Measurements from ENCODE around the gene WDSUB1. TPM values are rescaled to one million over a fixed set of nuclear protein-coding genes. Genes with fewer than 3 reads are reported as not detected.
A peak's percentile ranks its signal among the peaks of the same experiment; 100 is the strongest.

The WDSUB1 gene
- total RNA-seq, 1 donor from 2014 or later, result 10.8 TPM

GRCh38 chr2:159270744-159271379 lies 15.6 kb downstream of the WDSUB1 start:
- ATAC-seq (ENCODE audit: poor library complexity) (no peak), DNase-seq (no peak)
- intact Hi-C loops (cut with DNase I), result no loop called here

- DNase-seq (no peak), ATAC-seq (ENCODE audit: poor library complexity) (no peak)
- intact Hi-C loops (cut with DNase I), result no loop called here
These were observed 18.6 kb downstream of the WDSUB1 start for GRCh38 chr2:159267921-159268320.

GRCh38 chr2:159266554-159266953 lies 19.9 kb downstream of the WDSUB1 start:
- DNase-seq, result no peak
- no peak for ATAC-seq (ENCODE audit: poor library complexity)
- intact Hi-C loops (cut with DNase I), result no loop called here

GRCh38 chr2:159265171-159265576 lies 21.3 kb downstream of the WDSUB1 start:
- ATAC-seq (ENCODE audit: poor library complexity) (no peak), DNase-seq (no peak)
- intact Hi-C loops (cut with DNase I), result no loop called here

GRCh38 chr2:159262904-159263303 lies 23.6 kb downstream of the WDSUB1 start:
- DNase-seq (no peak), ATAC-seq (ENCODE audit: poor library complexity) (peak; percentile 94)
- intact Hi-C loops (cut with DNase I), result no loop called here

- intact Hi-C loops (cut with DNase I), result no loop called here
- ATAC-seq (ENCODE audit: poor library complexity), result peak; percentile 36
- DNase-seq, result no peak
These were observed 24.3 kb downstream of the WDSUB1 start for GRCh38 chr2:159262226-159262625.

- intact Hi-C loops (cut with DNase I), result no loop called here
- no peak for ATAC-seq (ENCODE audit: poor library complexity)
- DNase-seq, result no peak
These were observed 30.3 kb downstream of the WDSUB1 start for GRCh38 chr2:159256159-159256558.

- ATAC-seq (ENCODE audit: poor library complexity), result no peak
- intact Hi-C loops (cut with DNase I), result no loop called here
- DNase-seq, result no peak
These were observed 33.6 kb downstream of the WDSUB1 start for GRCh38 chr2:159252905-159253304.

- ATAC-seq (ENCODE audit: poor library complexity) (peak; percentile 19), DNase-seq (no peak)
- intact Hi-C loops (cut with DNase I), result no loop called here
These were observed 35.0 kb downstream of the WDSUB1 start for GRCh38 chr2:159251296-159252173.

GRCh38 chr2:159249990-159250715 lies 36.4 kb downstream of the WDSUB1 start:
- DNase-seq, result no peak
- intact Hi-C loops (cut with DNase I), result no loop called here
- peak; percentile 90 for ATAC-seq (ENCODE audit: poor library complexity)

- no peak for DNase-seq
- ATAC-seq (ENCODE audit: poor library complexity), result no peak
- intact Hi-C loops (cut with DNase I), result no loop called here
These were observed 40.0 kb downstream of the WDSUB1 start for GRCh38 chr2:159246325-159246988.

GRCh38 chr2:159243529-159243928 lies 43.0 kb downstream of the WDSUB1 start:
- ATAC-seq (ENCODE audit: poor library complexity), result no peak
- no peak for DNase-seq

GRCh38 chr2:159234868-159235267 lies 51.6 kb downstream of the WDSUB1 start:
- no peak for ATAC-seq (ENCODE audit: poor library complexity)
- intact Hi-C loops (cut with DNase I), result no loop called here
- no peak for DNase-seq

More at GRCh38 chr2:159243529-159243928, 43.0 kb downstream of the WDSUB1 start:
- intact Hi-C loops (cut with DNase I), result no loop called here

- DNase-seq, result no peak
- intact Hi-C loops (cut with DNase I), result no loop called here
- ATAC-seq (ENCODE audit: poor library complexity), result peak; percentile 24
These were observed 53.9 kb downstream of the WDSUB1 start for GRCh38 chr2:159232456-159233170.

- no peak for ATAC-seq (ENCODE audit: poor library complexity)
- intact Hi-C loops (cut with DNase I), result no loop called here
- no peak for DNase-seq
These were observed 56.2 kb downstream of the WDSUB1 start for GRCh38 chr2:159230145-159230877.

- DNase-seq (no peak), ATAC-seq (ENCODE audit: poor library complexity) (peak; percentile 18)
- intact Hi-C loops (cut with DNase I), result no loop called here
These were observed 56.9 kb downstream of the WDSUB1 start for GRCh38 chr2:159229476-159230144.

GRCh38 chr2:159228081-159228581 lies 58.4 kb downstream of the WDSUB1 start:
- DNase-seq, result no peak
- intact Hi-C loops (cut with DNase I), result no loop called here
- no peak for ATAC-seq (ENCODE audit: poor library complexity)
